DND-41 (cell line): ENCODE measurements around the gene CDC45.
"Not testable (repeated sequence)": the region's sequence is repeated elsewhere in the genome, so short reads cannot be mapped to it uniquely, and the experiment has no call there.

Source experiments
- ATAC-seq: fragments of 200-7000 bp; cut with Tn5 transposase; 3 replicates; pipeline ENCODE4 v1.9.1; 2021; ENCODE audit warnings: low read depth; ENCODE audit not compliant: insufficient read depth
- DNase-seq: peaks from one replicate; pipeline ENCODE4 v3.0.0-alpha.2; 2020
- H2AFZ ChIP-seq: 2 replicates; pipeline ENCODE4 v1.6.0; 2012; ENCODE audit warnings: low read depth, low read length
- H3K27ac ChIP-seq: 2 replicates; pipeline ENCODE4 v1.5.1; 2012; ENCODE audit warnings: low read length, inconsistent platforms
- H3K27me3 ChIP-seq: fragments of 200-600 bp; sonication (generic); 2 replicates; pipeline ENCODE4 v1.6.0; 2012; ENCODE audit warnings: low read length, mild to moderate bottlenecking, inconsistent platforms; ENCODE audit not compliant: insufficient read depth, poor library complexity
- H3K36me3 ChIP-seq: 2 replicates; pipeline ENCODE4 v1.5.1; 2012; ENCODE audit warnings: low read length, inconsistent platforms; ENCODE audit not compliant: insufficient read depth
- H3K4me1 ChIP-seq: 2 replicates; pipeline ENCODE4 v1.5.1; 2012; ENCODE audit warnings: mild to moderate bottlenecking, low read length; ENCODE audit not compliant: insufficient read depth
- H3K4me2 ChIP-seq: 2 replicates; pipeline ENCODE4 v1.6.0; 2012; ENCODE audit warnings: mild to moderate bottlenecking, moderate library complexity, low read length, inconsistent platforms; ENCODE audit not compliant: insufficient read depth
- H3K4me3 ChIP-seq, 2 experiments: fragments of 200-600 bp in 1 of 2; shearing (Covaris generic) in 1 of 2; 2 replicates each; pipeline ENCODE4 v1.5.1; 2012 to 2016; ENCODE audit warnings: inconsistent platforms in 2 of 2, low read length in 2 of 2, mild to moderate bottlenecking in 2 of 2, low read depth in 1 of 2, moderate library complexity in 1 of 2
- H3K79me2 ChIP-seq: 2 replicates; pipeline ENCODE4 v1.6.0; 2012; ENCODE audit warnings: low read length, inconsistent platforms; ENCODE audit not compliant: insufficient read depth
- H3K9ac ChIP-seq: 2 replicates; pipeline ENCODE4 v1.6.0; 2012; ENCODE audit warnings: low read depth, mild to moderate bottlenecking, inconsistent platforms, low read length, moderate library complexity
- H3K9me3 ChIP-seq: 2 replicates; pipeline ENCODE4 v1.5.1; 2012; ENCODE audit warnings: low read length, moderate library complexity, mild to moderate bottlenecking, inconsistent platforms; ENCODE audit not compliant: insufficient read depth, severe bottlenecking
- H4K20me1 ChIP-seq: 2 replicates; pipeline ENCODE4 v1.6.0; 2012; ENCODE audit warnings: low read length; ENCODE audit not compliant: insufficient read depth
- EZH2 ChIP-seq: IDR thresholded peaks from 3 replicates; pipeline ENCODE4 v1.6.1; 2012; ENCODE audit warnings: borderline replicate concordance, low read depth, mild to moderate bottlenecking, moderate library complexity, low read length, inconsistent platforms; ENCODE audit not compliant: severe bottlenecking
- TF ChIP-seq, protein P1 (sequence below): IDR thresholded peaks from 2 replicates; pipeline ENCODE4 v1.5.1; 2012; ENCODE audit warnings: borderline replicate concordance, low read length, moderate library complexity, mild to moderate bottlenecking; ENCODE audit not compliant: poor library complexity, severe bottlenecking; ENCODE audit errors: extremely low read depth

Gene CDC45

DNA sequence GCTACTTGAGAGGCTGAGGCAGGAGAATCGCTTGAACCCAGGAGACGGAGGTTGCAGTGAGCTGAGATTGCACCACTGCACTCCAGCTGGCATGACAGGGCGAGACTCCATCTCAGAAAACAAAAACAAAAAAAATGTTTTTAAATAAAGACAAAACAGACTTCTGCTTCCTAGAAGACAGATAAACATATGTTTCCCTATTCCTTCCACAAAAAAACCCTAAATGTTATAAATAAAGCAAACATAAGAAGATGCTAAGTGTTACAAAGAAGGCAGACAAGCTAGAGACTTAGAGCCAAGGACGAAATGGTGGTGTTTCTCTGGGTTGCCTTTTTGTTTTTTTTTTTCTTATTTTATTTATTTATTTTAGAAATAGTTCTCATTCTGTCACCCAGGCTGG lies 50.1 kb downstream of the CDC45 start:
- no peak overlapping the region for H3K4me3 ChIP-seq
- H3K9ac ChIP-seq = no peak overlapping the region
- TF ChIP-seq EZH2 = no peak
- TF ChIP-seq, protein P1, sequence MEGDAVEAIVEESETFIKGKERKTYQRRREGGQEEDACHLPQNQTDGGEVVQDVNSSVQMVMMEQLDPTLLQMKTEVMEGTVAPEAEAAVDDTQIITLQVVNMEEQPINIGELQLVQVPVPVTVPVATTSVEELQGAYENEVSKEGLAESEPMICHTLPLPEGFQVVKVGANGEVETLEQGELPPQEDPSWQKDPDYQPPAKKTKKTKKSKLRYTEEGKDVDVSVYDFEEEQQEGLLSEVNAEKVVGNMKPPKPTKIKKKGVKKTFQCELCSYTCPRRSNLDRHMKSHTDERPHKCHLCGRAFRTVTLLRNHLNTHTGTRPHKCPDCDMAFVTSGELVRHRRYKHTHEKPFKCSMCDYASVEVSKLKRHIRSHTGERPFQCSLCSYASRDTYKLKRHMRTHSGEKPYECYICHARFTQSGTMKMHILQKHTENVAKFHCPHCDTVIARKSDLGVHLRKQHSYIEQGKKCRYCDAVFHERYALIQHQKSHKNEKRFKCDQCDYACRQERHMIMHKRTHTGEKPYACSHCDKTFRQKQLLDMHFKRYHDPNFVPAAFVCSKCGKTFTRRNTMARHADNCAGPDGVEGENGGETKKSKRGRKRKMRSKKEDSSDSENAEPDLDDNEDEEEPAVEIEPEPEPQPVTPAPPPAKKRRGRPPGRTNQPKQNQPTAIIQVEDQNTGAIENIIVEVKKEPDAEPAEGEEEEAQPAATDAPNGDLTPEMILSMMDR = no peak
- peaks cover 4% of the 10 kb centered on the region; the same call in 1 of the 2 replicates for H4K20me1 ChIP-seq
- no peak overlapping the region for H2AFZ ChIP-seq
- no peak overlapping the region for H3K4me2 ChIP-seq
- no peak for ATAC-seq
- no peak for DNase-seq
- H3K9me3 ChIP-seq = no peaks in the 10 kb centered on the region
- H3K27ac ChIP-seq = no peak overlapping the region
- H3K36me3 ChIP-seq = no peaks in the 10 kb centered on the region
- no peaks in the 10 kb centered on the region for H3K27me3 ChIP-seq
- H3K79me2 ChIP-seq = no peaks in the 10 kb centered on the region
- peaks cover 2% of the 10 kb centered on the region; the same call in 1 of the 2 replicates for H3K4me1 ChIP-seq

DNA sequence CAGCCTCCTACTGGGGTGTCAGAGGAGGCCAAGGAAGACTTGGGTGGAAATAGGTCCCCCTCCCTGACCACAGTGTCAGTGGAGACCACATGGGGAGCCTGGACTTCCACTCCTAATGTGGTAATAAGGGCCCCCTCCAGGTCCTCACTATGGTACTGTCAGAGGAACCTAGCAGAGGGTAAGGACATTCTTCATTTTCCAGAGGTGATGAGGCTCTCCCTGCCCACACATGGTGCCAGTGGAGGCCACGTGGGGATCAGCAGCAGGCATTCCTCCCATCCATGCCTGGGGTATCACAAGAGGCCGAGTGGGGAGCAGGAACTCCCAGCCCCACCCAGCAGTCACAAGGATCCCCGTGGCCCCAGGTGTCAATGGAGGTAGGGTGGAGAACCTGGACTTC lies 51.0 kb downstream of the CDC45 start:
- peaks cover 4% of the 10 kb centered on the region; the same call in 1 of the 2 replicates for H4K20me1 ChIP-seq
- no peaks in the 10 kb centered on the region for H3K9me3 ChIP-seq
- H2AFZ ChIP-seq = no peak overlapping the region
- H3K79me2 ChIP-seq = no peaks in the 10 kb centered on the region
- no peaks in the 10 kb centered on the region for H3K36me3 ChIP-seq
- DNase-seq (no peak), ATAC-seq (no peak)
- no peak overlapping the region for H3K4me3 ChIP-seq
- no peak overlapping the region for H3K9ac ChIP-seq
- no peak overlapping the region for H3K27ac ChIP-seq
- no peak for TF ChIP-seq EZH2
- TF ChIP-seq, protein P1 = no peak
- peaks cover 7% of the 10 kb centered on the region; the same call in 1 of the 2 replicates for H3K4me1 ChIP-seq
- H3K4me2 ChIP-seq = no peak overlapping the region
- no peaks in the 10 kb centered on the region for H3K27me3 ChIP-seq

DNA sequence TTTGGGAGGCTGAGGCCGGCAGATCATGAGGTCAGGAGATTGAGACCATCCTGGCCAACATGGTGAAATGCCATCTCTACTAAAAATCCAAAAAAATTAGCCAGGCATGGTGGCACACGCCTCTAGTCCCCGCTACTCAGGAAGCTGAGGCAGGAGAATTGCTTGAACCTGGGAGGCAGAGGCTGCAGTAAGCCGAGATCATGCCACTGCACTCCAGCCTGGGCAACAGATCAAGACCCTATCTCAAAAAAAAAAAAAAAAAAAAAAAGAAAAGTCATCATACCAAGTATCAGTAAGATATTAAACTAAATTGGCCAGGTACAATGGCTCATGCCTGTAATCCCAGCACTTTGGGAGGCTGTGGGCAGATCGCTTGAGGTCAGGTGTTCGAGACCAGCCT lies 51.6 kb downstream of the CDC45 start:
- not testable (repeated sequence) for H3K27ac ChIP-seq, DNase-seq, ATAC-seq, H3K9ac ChIP-seq, H3K9me3 ChIP-seq, H2AFZ ChIP-seq, H3K4me3 ChIP-seq, H3K79me2 ChIP-seq, H3K36me3 ChIP-seq, H4K20me1 ChIP-seq, H3K4me2 ChIP-seq, H3K27me3 ChIP-seq, H3K4me1 ChIP-seq

DNA sequence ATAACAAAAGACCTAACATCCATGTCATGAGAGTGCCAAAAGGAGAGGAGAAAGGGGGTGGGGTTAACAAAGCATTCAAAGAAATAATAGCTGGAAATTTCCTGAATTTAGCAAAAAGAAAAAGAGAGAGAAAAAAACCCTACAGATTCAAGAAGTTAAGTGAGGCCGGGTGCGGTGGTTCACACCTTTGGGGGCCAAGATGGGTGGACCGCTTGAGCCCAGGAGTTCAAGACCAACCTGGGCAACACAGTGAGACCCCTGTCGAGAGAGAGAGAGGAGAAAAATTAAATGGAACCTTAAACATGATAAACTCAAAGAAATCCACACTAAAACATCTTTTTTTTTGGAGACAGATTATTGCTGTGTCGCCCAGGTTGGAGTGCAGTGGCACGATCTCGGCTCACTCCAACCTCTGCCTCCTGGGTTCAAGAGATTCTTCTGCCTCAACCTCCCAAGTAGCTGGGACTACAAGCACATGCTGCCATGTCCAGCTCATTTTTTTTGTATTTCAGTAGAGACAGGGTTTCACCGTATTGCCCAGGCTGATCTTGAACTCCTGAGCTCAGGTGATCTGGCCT lies 53.4 kb downstream of the CDC45 start:
- no peaks in the 10 kb centered on the region for H3K79me2 ChIP-seq
- no peaks in the 10 kb centered on the region for H3K36me3 ChIP-seq
- H3K27me3 ChIP-seq = no peaks in the 10 kb centered on the region
- H3K4me3 ChIP-seq = no peak overlapping the region
- ATAC-seq = no peak
- H3K4me2 ChIP-seq = no peak overlapping the region
- no peaks in the 10 kb centered on the region for H4K20me1 ChIP-seq
- H2AFZ ChIP-seq = no peak overlapping the region
- no peak overlapping the region for H3K27ac ChIP-seq
- no peak overlapping the region for H3K9ac ChIP-seq
- TF ChIP-seq, protein P1 = no peak
- no peak for TF ChIP-seq EZH2
- no peaks in the 10 kb centered on the region for H3K9me3 ChIP-seq
- no peak for DNase-seq
- peaks cover 7% of the 10 kb centered on the region; the same call in 1 of the 2 replicates for H3K4me1 ChIP-seq
